Panc1 (cell line): ENCODE results near the gene FAM120B. TPM values are rescaled to one million over a fixed set of nuclear protein-coding genes. Genes with fewer than 3 reads are reported as not detected.

Experiments used
- ATAC-seq: fragments of 200-7000 bp; cut with Tn5 transposase; 2 replicates; pipeline ENCODE4 v1.9.1; 2020; ENCODE audit warnings: mild to moderate bottlenecking, moderate library complexity
- BruUV-seq: library from RNA; stranded (reverse); fragments of 400-500 nt; replicated peaks from 2 replicates; lab custom pipeline; 2021; lab: Mats Ljungman, UMichigan
- CTCF ChIA-PET: fragments of 300-600 bp; sonication (Branson Sonifier 250); formaldehyde crosslinking; loops from one replicate; lab custom pipeline; 2022; ENCODE audit warnings: antibody characterized with exemption; lab: Charles Lee
- POLR2A ChIA-PET: fragments of 300-600 bp; sonication (Branson Sonifier 250); formaldehyde crosslinking; loops from one replicate; lab custom pipeline; 2022; ENCODE audit warnings: antibody characterized with exemption; lab: Charles Lee
- DNase-seq: peaks from one replicate; pipeline ENCODE4 v3.0.0-alpha.2; 2010; ENCODE audit warnings: low read depth, low spot score
- H3K27ac ChIP-seq: 2 replicates; pipeline ENCODE4 v1.5.1; 2011; ENCODE audit warnings: mild to moderate bottlenecking, low read length, inconsistent platforms
- H3K27me3 ChIP-seq: fragments of 200-500 bp; sonication (Bioruptor generic); 2 replicates; pipeline ENCODE4 v1.6.0; 2014; ENCODE audit warnings: low read length, inconsistent platforms; ENCODE audit not compliant: control insufficient read depth, insufficient read depth
- H3K36me3 ChIP-seq: fragments of 200-500 bp; sonication (Bioruptor generic); 2 replicates; pipeline ENCODE4 v1.5.1; 2014; ENCODE audit warnings: inconsistent platforms, mild to moderate bottlenecking, low read length, moderate library complexity; ENCODE audit not compliant: control insufficient read depth, insufficient read depth
- H3K4me1 ChIP-seq: 2 replicates; pipeline ENCODE4 v1.5.1; 2011; ENCODE audit warnings: inconsistent platforms, mild to moderate bottlenecking, low read length, moderate library complexity; ENCODE audit not compliant: control insufficient read depth, insufficient read depth
- H3K4me3 ChIP-seq, 2 experiments: 2 replicates each; pipeline ENCODE4 v1.5.1; 2011 to 2012; ENCODE audit warnings: low read depth in 2 of 2, low read length in 2 of 2, mild to moderate bottlenecking in 2 of 2, inconsistent platforms in 1 of 2, moderate library complexity in 1 of 2
- H3K9me3 ChIP-seq: fragments of 200-500 bp; sonication (Bioruptor generic); 2 replicates; pipeline ENCODE4 v1.5.1; 2014; ENCODE audit warnings: low read depth, mild to moderate bottlenecking, inconsistent platforms, low read length, moderate library complexity; ENCODE audit not compliant: control insufficient read depth, insufficient read depth
- CTCF ChIP-seq: fragments of 450-650 bp; IDR thresholded peaks from 2 replicates; pipeline ENCODE4 v1.5.1; 2017; ENCODE audit warnings: mild to moderate bottlenecking
- POLR2AphosphoS5 ChIP-seq: IDR thresholded peaks from 2 replicates; pipeline ENCODE4 v1.6.1; 2012; ENCODE audit warnings: mild to moderate bottlenecking, low read depth, low read length, moderate library complexity
- REST ChIP-seq, 2 experiments: IDR thresholded peaks; 2 replicates each; pipeline ENCODE4 v1.6.1; 2011 to 2012; ENCODE audit warnings: low read depth in 2 of 2, control low read depth in 1 of 2, low read length in 1 of 2, mild to moderate bottlenecking in 1 of 2, moderate library complexity in 1 of 2; ENCODE audit not compliant: insufficient read depth in 1 of 2
- SIN3A ChIP-seq: IDR thresholded peaks from 2 replicates; pipeline ENCODE4 v1.6.1; 2012; ENCODE audit warnings: low read depth, mild to moderate bottlenecking, low read length, moderate library complexity, borderline replicate concordance; ENCODE audit not compliant: insufficient read depth
- in situ Hi-C: cut with HindIII; loops from 2 replicates; pipeline ENCODE4 v1.10.0; 2016; ENCODE audit warnings: low sequenced_read_pairs, low pct_unique_long_range_greater_than_20kb
- intact Hi-C: fragments of 100-400 bp; cut with micrococcal nuclease; formaldehyde crosslinking; loops from one replicate; pipeline ENCODE4 v1.10.0; 2022; ENCODE audit not compliant: unreplicated experiment
- total RNA-seq: library from RNA; stranded (reverse); gene quantifications from one replicate; pipeline ENCODE4 v1.2.1, GENCODE V29; 2021; ENCODE audit not compliant: unreplicated experiment

FAM120B gene
- total RNA-seq, 1 experiment from 2014 or later: 38.0 TPM

DNA sequence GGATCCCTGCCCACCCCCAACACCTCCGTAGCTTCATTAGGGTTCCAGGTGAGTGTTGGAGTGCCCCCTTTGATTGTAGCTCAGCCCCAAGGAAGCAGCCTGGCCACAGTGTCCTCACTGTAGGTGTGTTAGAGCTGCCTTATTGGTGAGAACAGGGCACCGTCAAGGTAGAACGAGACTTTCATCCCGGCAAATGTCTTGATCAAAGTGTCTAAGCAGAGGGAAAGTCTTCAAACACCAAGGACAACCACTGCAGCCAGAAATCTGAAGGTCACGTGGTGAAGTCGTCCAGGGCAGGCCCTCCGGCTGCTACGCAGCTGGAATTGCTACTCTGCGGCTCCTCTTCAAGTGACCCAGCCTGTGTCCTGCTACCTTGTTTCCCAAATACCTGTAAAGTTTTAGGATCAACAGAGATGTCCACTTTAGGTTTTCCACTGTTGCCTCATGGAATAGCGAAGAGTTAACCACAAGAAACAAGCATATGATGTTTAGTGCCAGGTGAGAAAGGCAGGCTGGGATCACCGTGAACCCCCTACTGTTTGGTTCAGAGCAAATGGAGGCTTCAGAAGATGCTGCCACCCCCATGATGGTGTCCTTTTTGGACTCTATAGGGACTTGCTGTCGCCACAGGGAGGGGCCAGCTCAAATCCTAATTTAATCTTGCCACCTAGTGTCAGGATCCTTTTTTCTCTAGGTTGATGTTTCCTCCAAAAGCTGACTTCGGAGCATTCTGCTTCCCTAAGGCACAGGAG, 14.0 kb upstream of the FAM120B start:
- CTCF ChIA-PET: interaction anchor here (0.6 to 3.1 kb wide), 4 partner anchors 15 to 464 kb away, joined by 3 to 18 read pairs (median 5); no protein-coding TSS in a partner anchor
- peaks cover 11% of the 10 kb centered on the region for H3K4me1 ChIP-seq
- ATAC-seq (peak; percentile 31; the same call in 1 of the 2 replicates), DNase-seq (no peak)
- no TSS peak for BruUV-seq
- in situ Hi-C loops (no loop called here), intact Hi-C loops (loop anchor here (2.0 to 10.0 kb wide), 3 partner anchors 232 to 500 kb away; no protein-coding TSS in a partner anchor)
- no peaks in the 10 kb centered on the region for H3K9me3 ChIP-seq
- H3K27ac ChIP-seq: no peak overlapping the region
- TF ChIP-seq SIN3A (no peak), REST (IDR thresholded peaks at IDR 0.05; ENCODE audit: insufficient read depth in 1 of 2, low read depth in 2 of 2, low read length in 1 of 2) (no peak), CTCF (peak; percentile 66)
- peak overlapping the region in 1 of 2 experiments; percentile 70; a peak in 1 of 4 replicates for H3K4me3 ChIP-seq
- POLR2A ChIA-PET: interaction anchor here (0.6 to 0.7 kb wide), 2 partner anchors 14 to 538 kb away, joined by 3 to 4 read pairs; no protein-coding TSS in a partner anchor
- H3K27me3 ChIP-seq: peaks cover 42% of the 10 kb centered on the region
- no peaks in the 10 kb centered on the region for H3K36me3 ChIP-seq

GRCh38 chr6:170293341-170294231, 13.0 kb upstream of the FAM120B start:
- ChIA-PET CTCF (interaction anchor here (0.6 to 3.1 kb wide), 4 partner anchors 14 to 478 kb away, joined by 3 to 18 read pairs (median 6); no protein-coding TSS in a partner anchor), POLR2A (interaction anchor here (0.7 kb wide), 1 partner anchor 198 kb away, joined by 3 read pairs; no protein-coding TSS in a partner anchor)
- H3K4me1 ChIP-seq: peaks cover 11% of the 10 kb centered on the region
- DNase-seq (no peak), ATAC-seq (no peak)
- intact Hi-C loops: loop anchor here (2.0 to 10.0 kb wide), 3 partner anchors 231 to 501 kb away; no protein-coding TSS in a partner anchor
- H3K36me3 ChIP-seq: no peaks in the 10 kb centered on the region
- H3K4me3 ChIP-seq: no peak overlapping the region
- no peak for TF ChIP-seq REST (IDR thresholded peaks at IDR 0.05; ENCODE audit: insufficient read depth in 1 of 2, low read depth in 2 of 2, low read length in 1 of 2)
- no peak for TF ChIP-seq SIN3A
- no peak for TF ChIP-seq POLR2AphosphoS5
- no peaks in the 10 kb centered on the region for H3K9me3 ChIP-seq
- no peak overlapping the region for H3K27ac ChIP-seq
- in situ Hi-C loops: no loop called here
- BruUV-seq: no TSS peak
- H3K27me3 ChIP-seq: peaks cover 45% of the 10 kb centered on the region
